SK-MEL-5 (cell line): ENCODE measurements around the gene PLEKHG5. TPM values are rescaled to one million over a fixed set of nuclear protein-coding genes. Genes with fewer than 3 reads are reported as not detected.

ENCODE experiments used
- DNase-seq: peaks from one replicate; pipeline ENCODE4 v3.0.0-alpha.2; 2016; ENCODE audit warnings: low read depth, low spot score
- in situ Hi-C: cut with HindIII; loops from 2 replicates; pipeline ENCODE4 v1.10.0; 2016; ENCODE audit warnings: low sequenced_read_pairs, high pct_unique_total_duplicates, low pct_unique_long_range_greater_than_20kb
- polyA plus RNA-seq, 2 experiments: library from polyadenylated mRNA; depleted of rRNA; stranded (reverse); fragments of >200 nt; gene quantifications; 2 replicates each; pipeline ENCODE4 v1.2.3, GENCODE V29; 2015
- total RNA-seq: library from RNA; depleted of rRNA; stranded (reverse); fragments of >200 nt; shearing (Covaris generic); gene quantifications from 2 replicates; pipeline ENCODE4 v1.2.3, GENCODE V29; 2014; rRNA removed

The PLEKHG5 gene
- total RNA-seq: 1.7 and 2.7 TPM in 2 replicates
- 2.6 TPM in 2 replicates for polyA plus RNA-seq (2015; cell fraction: cytosol; rRNA removed)
- polyA plus RNA-seq (2015; cell fraction: nucleus; rRNA removed): 11.4 and 15.0 TPM in 2 replicates

- in situ Hi-C loops: no loop called here
- no peak for DNase-seq
Observed at GRCh38 chr1:6491480-6491962, at the start of gene PLEKHG5. Gene PLEKHG5, minus strand, starts transcription at chr1:6491667. Its CDS starts 14,096 bp downstream, at chr1:6477571.

GRCh38 chr1:6538956-6539355, 47.5 kb upstream of the PLEKHG5 start:
- in situ Hi-C loops: no loop called here
- DNase-seq: no peak

- in situ Hi-C loops: no loop called here
- no peak for DNase-seq
Observed at GRCh38 chr1:6536291-6536690, 44.8 kb upstream of the PLEKHG5 start.

- DNase-seq: no peak
- in situ Hi-C loops: no loop called here
Observed at GRCh38 chr1:6535214-6535613, 43.7 kb upstream of the PLEKHG5 start.

GRCh38 chr1:6534248-6534822, 42.9 kb upstream of the PLEKHG5 start:
- DNase-seq: no peak
- in situ Hi-C loops: no loop called here

- in situ Hi-C loops: no loop called here
- DNase-seq: no peak
Observed at GRCh38 chr1:6531996-6532395, 40.5 kb upstream of the PLEKHG5 start.

- in situ Hi-C loops: no loop called here
- DNase-seq: no peak
Observed at GRCh38 chr1:6530504-6531160, 39.2 kb upstream of the PLEKHG5 start.

- DNase-seq: no peak
- in situ Hi-C loops: no loop called here
Observed at GRCh38 chr1:6528492-6528891, 37.0 kb upstream of the PLEKHG5 start.

GRCh38 chr1:6526316-6526715, 34.8 kb upstream of the PLEKHG5 start:
- in situ Hi-C loops: no loop called here
- DNase-seq: no peak

GRCh38 chr1:6523566-6523965, 32.1 kb upstream of the PLEKHG5 start:
- peak; percentile 82 for DNase-seq
- in situ Hi-C loops: no loop called here

- in situ Hi-C loops: no loop called here
- no peak for DNase-seq
Observed at GRCh38 chr1:6521536-6521935, 30.1 kb upstream of the PLEKHG5 start.

- DNase-seq: peak; percentile 53
Observed at GRCh38 chr1:6519935-6520671, 28.6 kb upstream of the PLEKHG5 start.

GRCh38 chr1:6519491-6519934, 28.0 kb upstream of the PLEKHG5 start:
- DNase-seq: no peak
- in situ Hi-C loops: no loop called here

More at GRCh38 chr1:6519935-6520671, 28.6 kb upstream of the PLEKHG5 start:
- in situ Hi-C loops: no loop called here

GRCh38 chr1:6517435-6517851, 26.0 kb upstream of the PLEKHG5 start:
- in situ Hi-C loops: no loop called here
- DNase-seq: no peak

GRCh38 chr1:6515771-6516170, 24.3 kb upstream of the PLEKHG5 start:
- in situ Hi-C loops: no loop called here
- peak; percentile 21 for DNase-seq

- DNase-seq: no peak
- in situ Hi-C loops: no loop called here
Observed at GRCh38 chr1:6513320-6513801, 21.9 kb upstream of the PLEKHG5 start.

- DNase-seq: no peak
- in situ Hi-C loops: no loop called here
Observed at GRCh38 chr1:6512908-6513280, 21.4 kb upstream of the PLEKHG5 start.

- no peak for DNase-seq
- in situ Hi-C loops: no loop called here
Observed at GRCh38 chr1:6512245-6512907, 20.9 kb upstream of the PLEKHG5 start.
